ENCODE measurements around the gene HOXB7. TPM values are rescaled to one million over a fixed set of nuclear protein-coding genes. Genes with fewer than 3 reads are reported as not detected.

HOXB7 gene
- total and polyA plus RNA-seq, 2 of the 13 experiments (the other 11 are each of a cell fraction or from before 2014, with no cell fraction given) = 0.04 TPM; not detected in 1

DNA sequence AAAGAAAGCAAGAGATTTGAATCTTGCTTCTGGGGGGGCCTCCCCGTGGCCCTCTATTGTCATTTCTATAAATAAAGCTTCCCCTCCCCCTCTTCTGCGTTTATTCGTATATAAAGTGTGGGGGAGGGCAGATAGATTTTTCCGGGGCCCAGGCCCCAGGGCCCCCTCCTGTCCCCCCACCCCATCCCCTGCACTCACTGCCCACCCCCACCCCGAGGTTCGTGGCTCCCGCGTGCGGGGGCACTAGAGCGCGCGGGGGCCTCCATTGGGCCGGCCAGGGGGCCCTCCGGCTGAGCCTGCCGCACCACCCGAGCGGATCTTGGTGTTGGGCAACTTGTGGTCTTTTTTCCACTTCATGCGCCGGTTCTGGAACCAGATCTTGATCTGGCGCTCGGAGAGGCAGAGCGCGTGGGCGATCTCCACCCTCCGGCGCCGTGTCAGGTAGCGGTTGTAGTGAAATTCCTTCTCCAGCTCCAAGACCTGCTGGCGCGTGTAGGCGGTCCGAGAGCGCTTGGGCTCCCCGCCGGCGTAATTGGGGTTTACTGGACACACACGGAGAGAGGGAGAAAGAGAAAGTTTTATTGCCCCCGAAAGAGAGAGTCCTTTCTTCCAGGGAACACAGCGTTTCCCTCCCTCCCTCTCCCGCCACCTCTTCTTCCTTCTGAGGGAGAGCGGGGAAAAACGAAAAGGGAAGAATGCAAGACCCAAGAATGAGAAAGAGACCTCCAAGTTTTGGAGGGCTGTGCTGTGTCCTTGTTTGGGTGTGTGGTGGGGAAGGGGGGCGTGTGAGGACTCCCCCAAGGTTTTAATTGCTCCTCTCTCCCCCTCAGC, 34.1 kb downstream of the HOXB7 start:
- no peak for ATAC-seq
- ChIA-PET POLR2A (no interaction called here), CTCF (ENCODE audit: low intra/inter-chr PET ratio, low total read pairs) (no interaction called here)
- Histone ChIP-seq H3K4me3 (replicated peaks in 1 of 3; ENCODE audit: insufficient read depth in 1 of 3, low read depth in 2 of 3, low read length in 3 of 3) (no peak overlapping the region), H3K27me3 (ENCODE audit: control insufficient read depth in 1 of 2, insufficient read depth in 2 of 2, low read length in 2 of 2) (peaks cover 35 to 89% of the 10 kb centered on the region in 2 experiments), H3K4me2 (ENCODE audit: low read depth, low read length) (no peak overlapping the region), H3K79me2 (ENCODE audit: insufficient read depth, low read length) (no peaks in the 10 kb centered on the region), H4K20me1 (ENCODE audit: insufficient read depth, low read length) (no peaks in the 10 kb centered on the region; the same call in 1 of the 2 replicates), H3K9ac (ENCODE audit: insufficient read depth, low read depth, low read length) (no peak overlapping the region), H3K27ac (ENCODE audit: extremely low read length, insufficient read depth, low read length) (no peak overlapping the region), H3K36me3 (replicated peaks in 1 of 2; ENCODE audit: control insufficient read depth in 1 of 2, insufficient read depth in 2 of 2, low read length in 2 of 2) (no peaks in the 10 kb centered on the region), H2AFZ (ENCODE audit: low read length) (no peak overlapping the region), H3K9me3 (ENCODE audit: low read length) (no peaks in the 10 kb centered on the region), H3K4me1 (ENCODE audit: insufficient read depth, low read length) (no peaks in the 10 kb centered on the region)
- in situ Hi-C loops (cut with HindIII; ENCODE audit: extremely low pct_ligation_motif_present, low pct_unique_long_range_greater_than_20kb) = no loop called here
- 26% methylated on average over 43 of the region's 43 CpGs for WGBS (ENCODE audit: low lambda C conversion rate)
- no TSS peak for BruUV-seq (replicated peaks)
- intact Hi-C loops (cut with micrococcal nuclease; ENCODE audit: unreplicated experiment) = no loop called here
- no peak for FAIRE-seq
- no peak for DNase-seq (ENCODE audit: low spot score)
- TF ChIP-seq, protein P1, sequence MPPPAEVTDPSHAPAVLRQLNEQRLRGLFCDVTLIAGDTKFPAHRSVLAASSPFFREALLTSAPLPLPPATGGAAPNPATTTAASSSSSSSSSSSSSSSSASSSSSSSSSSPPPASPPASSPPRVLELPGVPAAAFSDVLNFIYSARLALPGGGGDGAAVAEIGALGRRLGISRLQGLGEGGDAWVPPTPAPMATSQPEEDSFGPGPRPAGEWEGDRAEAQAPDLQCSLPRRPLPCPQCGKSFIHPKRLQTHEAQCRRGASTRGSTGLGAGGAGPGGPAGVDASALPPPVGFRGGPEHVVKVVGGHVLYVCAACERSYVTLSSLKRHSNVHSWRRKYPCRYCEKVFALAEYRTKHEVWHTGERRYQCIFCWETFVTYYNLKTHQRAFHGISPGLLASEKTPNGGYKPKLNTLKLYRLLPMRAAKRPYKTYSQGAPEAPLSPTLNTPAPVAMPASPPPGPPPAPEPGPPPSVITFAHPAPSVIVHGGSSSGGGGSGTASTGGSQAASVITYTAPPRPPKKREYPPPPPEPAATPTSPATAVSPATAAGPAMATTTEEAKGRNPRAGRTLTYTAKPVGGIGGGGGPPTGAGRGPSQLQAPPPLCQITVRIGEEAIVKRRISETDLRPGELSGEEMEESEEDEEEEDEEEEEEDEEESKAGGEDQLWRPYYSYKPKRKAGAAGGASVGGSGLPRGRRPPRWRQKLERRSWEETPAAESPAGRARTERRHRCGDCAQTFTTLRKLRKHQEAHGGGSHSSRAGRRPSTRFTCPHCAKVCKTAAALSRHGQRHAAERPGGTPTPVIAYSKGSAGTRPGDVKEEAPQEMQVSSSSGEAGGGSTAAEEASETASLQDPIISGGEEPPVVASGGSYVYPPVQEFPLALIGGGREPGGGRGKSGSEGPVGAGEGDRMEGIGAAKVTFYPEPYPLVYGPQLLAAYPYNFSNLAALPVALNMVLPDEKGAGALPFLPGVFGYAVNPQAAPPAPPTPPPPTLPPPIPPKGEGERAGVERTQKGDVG (CRISPR knock-in tag; IDR thresholded peaks at IDR 0.05; ENCODE audit: borderline replicate concordance) = no peak
- no peak for TF ChIP-seq SMARCC2 (IDR thresholded peaks at IDR 0.05)
- no peak for TF ChIP-seq EHMT2 (IDR thresholded peaks at IDR 0.05; ENCODE audit: borderline replicate concordance, low read depth, low read length)
- no peak for TF ChIP-seq XBP1 (CRISPR knock-in tag; IDR thresholded peaks at IDR 0.05)
- TF ChIP-seq, protein P2, sequence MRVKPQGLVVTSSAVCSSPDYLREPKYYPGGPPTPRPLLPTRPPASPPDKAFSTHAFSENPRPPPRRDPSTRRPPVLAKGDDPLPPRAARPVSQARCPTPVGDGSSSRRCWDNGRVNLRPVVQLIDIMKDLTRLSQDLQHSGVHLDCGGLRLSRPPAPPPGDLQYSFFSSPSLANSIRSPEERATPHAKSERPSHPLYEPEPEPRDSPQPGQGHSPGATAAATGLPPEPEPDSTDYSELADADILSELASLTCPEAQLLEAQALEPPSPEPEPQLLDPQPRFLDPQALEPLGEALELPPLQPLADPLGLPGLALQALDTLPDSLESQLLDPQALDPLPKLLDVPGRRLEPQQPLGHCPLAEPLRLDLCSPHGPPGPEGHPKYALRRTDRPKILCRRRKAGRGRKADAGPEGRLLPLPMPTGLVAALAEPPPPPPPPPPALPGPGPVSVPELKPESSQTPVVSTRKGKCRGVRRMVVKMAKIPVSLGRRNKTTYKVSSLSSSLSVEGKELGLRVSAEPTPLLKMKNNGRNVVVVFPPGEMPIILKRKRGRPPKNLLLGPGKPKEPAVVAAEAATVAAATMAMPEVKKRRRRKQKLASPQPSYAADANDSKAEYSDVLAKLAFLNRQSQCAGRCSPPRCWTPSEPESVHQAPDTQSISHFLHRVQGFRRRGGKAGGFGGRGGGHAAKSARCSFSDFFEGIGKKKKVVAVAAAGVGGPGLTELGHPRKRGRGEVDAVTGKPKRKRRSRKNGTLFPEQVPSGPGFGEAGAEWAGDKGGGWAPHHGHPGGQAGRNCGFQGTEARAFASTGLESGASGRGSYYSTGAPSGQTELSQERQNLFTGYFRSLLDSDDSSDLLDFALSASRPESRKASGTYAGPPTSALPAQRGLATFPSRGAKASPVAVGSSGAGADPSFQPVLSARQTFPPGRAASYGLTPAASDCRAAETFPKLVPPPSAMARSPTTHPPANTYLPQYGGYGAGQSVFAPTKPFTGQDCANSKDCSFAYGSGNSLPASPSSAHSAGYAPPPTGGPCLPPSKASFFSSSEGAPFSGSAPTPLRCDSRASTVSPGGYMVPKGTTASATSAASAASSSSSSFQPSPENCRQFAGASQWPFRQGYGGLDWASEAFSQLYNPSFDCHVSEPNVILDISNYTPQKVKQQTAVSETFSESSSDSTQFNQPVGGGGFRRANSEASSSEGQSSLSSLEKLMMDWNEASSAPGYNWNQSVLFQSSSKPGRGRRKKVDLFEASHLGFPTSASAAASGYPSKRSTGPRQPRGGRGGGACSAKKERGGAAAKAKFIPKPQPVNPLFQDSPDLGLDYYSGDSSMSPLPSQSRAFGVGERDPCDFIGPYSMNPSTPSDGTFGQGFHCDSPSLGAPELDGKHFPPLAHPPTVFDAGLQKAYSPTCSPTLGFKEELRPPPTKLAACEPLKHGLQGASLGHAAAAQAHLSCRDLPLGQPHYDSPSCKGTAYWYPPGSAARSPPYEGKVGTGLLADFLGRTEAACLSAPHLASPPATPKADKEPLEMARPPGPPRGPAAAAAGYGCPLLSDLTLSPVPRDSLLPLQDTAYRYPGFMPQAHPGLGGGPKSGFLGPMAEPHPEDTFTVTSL (CRISPR knock-in tag; IDR thresholded peaks at IDR 0.05; ENCODE audit: borderline replicate concordance) = no peak
- TF ChIP-seq THYN1 (CRISPR knock-in tag; IDR thresholded peaks at IDR 0.05; ENCODE audit: borderline replicate concordance, low read depth) = no peak
- TF ChIP-seq HINFP (CRISPR knock-in tag; IDR thresholded peaks at IDR 0.05; ENCODE audit: low read depth) = no peak
- TF ChIP-seq DNMT3B (CRISPR knock-in tag; conservative IDR thresholded peaks at IDR 0.05) = no peak
- TF ChIP-seq ZNF577 (CRISPR knock-in tag; IDR thresholded peaks at IDR 0.05; ENCODE audit: borderline replicate concordance, low read depth) = no peak
- TF ChIP-seq, protein P3, sequence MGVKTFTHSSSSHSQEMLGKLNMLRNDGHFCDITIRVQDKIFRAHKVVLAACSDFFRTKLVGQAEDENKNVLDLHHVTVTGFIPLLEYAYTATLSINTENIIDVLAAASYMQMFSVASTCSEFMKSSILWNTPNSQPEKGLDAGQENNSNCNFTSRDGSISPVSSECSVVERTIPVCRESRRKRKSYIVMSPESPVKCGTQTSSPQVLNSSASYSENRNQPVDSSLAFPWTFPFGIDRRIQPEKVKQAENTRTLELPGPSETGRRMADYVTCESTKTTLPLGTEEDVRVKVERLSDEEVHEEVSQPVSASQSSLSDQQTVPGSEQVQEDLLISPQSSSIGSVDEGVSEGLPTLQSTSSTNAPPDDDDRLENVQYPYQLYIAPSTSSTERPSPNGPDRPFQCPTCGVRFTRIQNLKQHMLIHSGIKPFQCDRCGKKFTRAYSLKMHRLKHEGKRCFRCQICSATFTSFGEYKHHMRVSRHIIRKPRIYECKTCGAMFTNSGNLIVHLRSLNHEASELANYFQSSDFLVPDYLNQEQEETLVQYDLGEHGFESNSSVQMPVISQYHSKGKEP (CRISPR knock-in tag; IDR thresholded peaks at IDR 0.05) = no peak
- TF ChIP-seq GATA4 (IDR thresholded peaks at IDR 0.05; ENCODE audit: borderline replicate concordance, low read depth) = no peak

Measured in HepG2 (cell line).